ENCODE measurements around the gene RBM5. TPM values are rescaled to one million over a fixed set of nuclear protein-coding genes. Genes with fewer than 3 reads are reported as not detected.

RBM5 gene
- total and polyA plus RNA-seq, 2 donors from 2014 or later = 51.0 to 149 TPM

- Histone ChIP-seq H3K4me1 (ENCODE audit: control insufficient read depth in 2 of 3, insufficient read depth in 2 of 3, low read depth in 1 of 3, low read length in 3 of 3) (peaks cover 5 to 70% (median 49%) of the 10 kb centered on the region in 3 donors), H3K27ac (ENCODE audit: low read depth in 2 of 2, low read length in 2 of 2) (peak overlapping the region; percentile 75 to 79)
- no peak for DNase-seq
Observed at GRCh38 chr3:50161320-50161719, 72.6 kb downstream of the RBM5 start.

GRCh38 chr3:50162034-50162883 lies 73.5 kb downstream of the RBM5 start:
- DNase-seq = no peak
- Histone ChIP-seq H3K27ac (ENCODE audit: low read depth in 2 of 2, low read length in 2 of 2) (peak overlapping the region; percentile 68 to 75), H3K4me1 (ENCODE audit: control insufficient read depth in 2 of 3, insufficient read depth in 2 of 3, low read depth in 1 of 3, low read length in 3 of 3) (peaks cover 5 to 79% (median 58%) of the 10 kb centered on the region in 3 donors), H3K4me3 (ENCODE audit: low read length in 3 of 3) (no peak overlapping the region), H3K36me3 (ENCODE audit: control insufficient read depth in 2 of 3, insufficient read depth in 3 of 3, low read length in 3 of 3) (peaks cover 0 to 2% (median 0%) of the 10 kb centered on the region in 3 donors), H3K27me3 (ENCODE audit: control insufficient read depth, insufficient read depth, low read length) (no peaks in the 10 kb centered on the region), H3K9ac (ENCODE audit: low read length in 3 of 3) (no peak overlapping the region), H3K9me3 (ENCODE audit: control insufficient read depth in 2 of 3, insufficient read depth in 1 of 3, low read length in 3 of 3) (no peaks in the 10 kb centered on the region)
- no peak for TF ChIP-seq CTCF (IDR thresholded peaks at IDR 0.05; ENCODE audit: borderline replicate concordance, extremely low read depth, insufficient read depth)
- intact Hi-C loops (cut with DNase I) = no loop called here
- FAIRE-seq = no peak

More at GRCh38 chr3:50161320-50161719, 72.6 kb downstream of the RBM5 start:
- TF ChIP-seq CTCF (IDR thresholded peaks at IDR 0.05; ENCODE audit: borderline replicate concordance, extremely low read depth, insufficient read depth) = no peak
- H3K9ac ChIP-seq (ENCODE audit: low read length in 3 of 3) = peak overlapping the region in 1 of 3 donors; percentile 41
- H3K4me3 ChIP-seq (ENCODE audit: low read length in 3 of 3) = no peak overlapping the region
- FAIRE-seq = no peak
- H3K27me3 ChIP-seq (ENCODE audit: control insufficient read depth, insufficient read depth, low read length) = no peaks in the 10 kb centered on the region
- intact Hi-C loops (cut with DNase I) = no loop called here
- H3K36me3 ChIP-seq (ENCODE audit: control insufficient read depth in 2 of 3, insufficient read depth in 3 of 3, low read length in 3 of 3) = peaks cover 0 to 2% (median 0%) of the 10 kb centered on the region in 3 donors
- H3K9me3 ChIP-seq (ENCODE audit: control insufficient read depth in 2 of 3, insufficient read depth in 1 of 3, low read length in 3 of 3) = no peaks in the 10 kb centered on the region

- H3K36me3 ChIP-seq (ENCODE audit: control insufficient read depth in 2 of 3, insufficient read depth in 3 of 3, low read length in 3 of 3) = peaks cover 0 to 2% (median 0%) of the 10 kb centered on the region in 3 donors
- TF ChIP-seq CTCF (IDR thresholded peaks at IDR 0.05; ENCODE audit: borderline replicate concordance, extremely low read depth, insufficient read depth) = no peak
- no peaks in the 10 kb centered on the region for H3K27me3 ChIP-seq (ENCODE audit: control insufficient read depth, insufficient read depth, low read length)
- no peak for FAIRE-seq
- peaks cover 5 to 81% (median 59%) of the 10 kb centered on the region in 3 donors for H3K4me1 ChIP-seq (ENCODE audit: control insufficient read depth in 2 of 3, insufficient read depth in 2 of 3, low read depth in 1 of 3, low read length in 3 of 3)
- no peaks in the 10 kb centered on the region for H3K9me3 ChIP-seq (ENCODE audit: control insufficient read depth in 2 of 3, insufficient read depth in 1 of 3, low read length in 3 of 3)
- intact Hi-C loops (cut with DNase I) = no loop called here
- H3K4me3 ChIP-seq (ENCODE audit: low read length in 3 of 3) = no peak overlapping the region
- DNase-seq = no peak
- H3K27ac ChIP-seq (ENCODE audit: low read depth in 2 of 2, low read length in 2 of 2) = peak overlapping the region; percentile 54 to 90
- peak overlapping the region in 1 of 3 donors; percentile 37 for H3K9ac ChIP-seq (ENCODE audit: low read length in 3 of 3)
Observed at GRCh38 chr3:50163572-50164455, 75.1 kb downstream of the RBM5 start.
